Neural cell (in vitro differentiated cells): Measurements from ENCODE around the gene MEGF6.

Source experiments
- CTCF ChIP-seq: fragments of 450-650 bp; IDR thresholded peaks from 2 replicates; pipeline ENCODE4 v1.5.1; 2014; ENCODE audit warnings: antibody characterized with exemption, mild to moderate bottlenecking, moderate library complexity; ENCODE audit not compliant: poor library complexity, severe bottlenecking
- EP300 ChIP-seq: fragments of 450-650 bp; conservative IDR thresholded peaks from 2 replicates; pipeline ENCODE4 v1.6.1; 2014; ENCODE audit warnings: antibody characterized with exemption, mild to moderate bottlenecking, moderate library complexity; ENCODE audit not compliant: poor library complexity, severe bottlenecking
- EZH2 ChIP-seq: fragments of 200-600, 300-800 bp; shearing (Covaris generic), sonication (generic); IDR thresholded peaks from 2 replicates; pipeline ENCODE4 v1.6.1; 2014; ENCODE audit warnings: antibody characterized with exemption, low read length, borderline replicate concordance, mild to moderate bottlenecking; ENCODE audit not compliant: insufficient read depth, poor library complexity, severe bottlenecking
- MXI1 ChIP-seq: fragments of 450-650 bp; conservative IDR thresholded peaks from 2 replicates; pipeline ENCODE4 v1.6.1; 2014; ENCODE audit warnings: antibody characterized with exemption, mild to moderate bottlenecking; ENCODE audit not compliant: poor library complexity, severe bottlenecking
- POLR2AphosphoS5 ChIP-seq: IDR thresholded peaks from 2 replicates; pipeline ENCODE4 v1.6.1; 2012
- RAD21 ChIP-seq: fragments of 450-650 bp; conservative IDR thresholded peaks from 2 replicates; pipeline ENCODE4 v1.6.1; 2014; ENCODE audit warnings: antibody characterized with exemption, mild to moderate bottlenecking, moderate library complexity
- SMC3 ChIP-seq: fragments of 450-650 bp; conservative IDR thresholded peaks from 2 replicates; pipeline ENCODE4 v1.6.1; 2014; ENCODE audit warnings: antibody characterized with exemption, mild to moderate bottlenecking, moderate library complexity; ENCODE audit not compliant: poor library complexity
- TAF1 ChIP-seq: IDR thresholded peaks from 2 replicates; pipeline ENCODE4 v1.6.1; 2012; ENCODE audit warnings: low read depth
- TF ChIP-seq, protein P1 (sequence below): IDR thresholded peaks from 2 replicates; pipeline ENCODE4 v1.6.1; 2012; ENCODE audit warnings: borderline replicate concordance

GRCh38 chr1:3623441-3624199, 12.3 kb upstream of the MEGF6 start:
- TF ChIP-seq CTCF (no peak), RAD21 (no peak), EZH2 (no peak), EP300 (no peak), TAF1 (no peak), POLR2AphosphoS5 (no peak), MXI1 (no peak), SMC3 (no peak)
- TF ChIP-seq, protein P1, sequence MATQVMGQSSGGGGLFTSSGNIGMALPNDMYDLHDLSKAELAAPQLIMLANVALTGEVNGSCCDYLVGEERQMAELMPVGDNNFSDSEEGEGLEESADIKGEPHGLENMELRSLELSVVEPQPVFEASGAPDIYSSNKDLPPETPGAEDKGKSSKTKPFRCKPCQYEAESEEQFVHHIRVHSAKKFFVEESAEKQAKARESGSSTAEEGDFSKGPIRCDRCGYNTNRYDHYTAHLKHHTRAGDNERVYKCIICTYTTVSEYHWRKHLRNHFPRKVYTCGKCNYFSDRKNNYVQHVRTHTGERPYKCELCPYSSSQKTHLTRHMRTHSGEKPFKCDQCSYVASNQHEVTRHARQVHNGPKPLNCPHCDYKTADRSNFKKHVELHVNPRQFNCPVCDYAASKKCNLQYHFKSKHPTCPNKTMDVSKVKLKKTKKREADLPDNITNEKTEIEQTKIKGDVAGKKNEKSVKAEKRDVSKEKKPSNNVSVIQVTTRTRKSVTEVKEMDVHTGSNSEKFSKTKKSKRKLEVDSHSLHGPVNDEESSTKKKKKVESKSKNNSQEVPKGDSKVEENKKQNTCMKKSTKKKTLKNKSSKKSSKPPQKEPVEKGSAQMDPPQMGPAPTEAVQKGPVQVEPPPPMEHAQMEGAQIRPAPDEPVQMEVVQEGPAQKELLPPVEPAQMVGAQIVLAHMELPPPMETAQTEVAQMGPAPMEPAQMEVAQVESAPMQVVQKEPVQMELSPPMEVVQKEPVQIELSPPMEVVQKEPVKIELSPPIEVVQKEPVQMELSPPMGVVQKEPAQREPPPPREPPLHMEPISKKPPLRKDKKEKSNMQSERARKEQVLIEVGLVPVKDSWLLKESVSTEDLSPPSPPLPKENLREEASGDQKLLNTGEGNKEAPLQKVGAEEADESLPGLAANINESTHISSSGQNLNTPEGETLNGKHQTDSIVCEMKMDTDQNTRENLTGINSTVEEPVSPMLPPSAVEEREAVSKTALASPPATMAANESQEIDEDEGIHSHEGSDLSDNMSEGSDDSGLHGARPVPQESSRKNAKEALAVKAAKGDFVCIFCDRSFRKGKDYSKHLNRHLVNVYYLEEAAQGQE = no peak
